ENCODE measurements around the gene TOR3A.

DNA sequence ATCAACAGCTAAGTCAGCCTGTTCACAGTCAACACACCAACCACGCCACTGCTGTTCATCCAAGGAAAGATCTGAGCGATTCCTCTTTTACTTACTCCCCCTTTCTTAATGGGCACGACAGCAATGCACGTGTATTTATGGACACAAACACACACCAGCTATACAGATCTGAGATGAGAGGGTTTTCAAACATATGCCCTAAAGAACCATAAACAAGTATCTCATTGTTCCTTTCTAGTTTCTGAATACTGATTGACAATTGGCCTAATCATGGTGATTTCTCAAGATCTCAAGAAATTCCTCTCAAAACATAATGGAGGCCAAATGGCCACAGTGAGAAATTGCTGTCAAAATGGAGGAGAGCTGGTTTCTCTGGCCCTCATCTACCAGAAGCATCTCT is 18.0 kb downstream of the TOR3A start:
- TF ChIP-seq, protein P1, sequence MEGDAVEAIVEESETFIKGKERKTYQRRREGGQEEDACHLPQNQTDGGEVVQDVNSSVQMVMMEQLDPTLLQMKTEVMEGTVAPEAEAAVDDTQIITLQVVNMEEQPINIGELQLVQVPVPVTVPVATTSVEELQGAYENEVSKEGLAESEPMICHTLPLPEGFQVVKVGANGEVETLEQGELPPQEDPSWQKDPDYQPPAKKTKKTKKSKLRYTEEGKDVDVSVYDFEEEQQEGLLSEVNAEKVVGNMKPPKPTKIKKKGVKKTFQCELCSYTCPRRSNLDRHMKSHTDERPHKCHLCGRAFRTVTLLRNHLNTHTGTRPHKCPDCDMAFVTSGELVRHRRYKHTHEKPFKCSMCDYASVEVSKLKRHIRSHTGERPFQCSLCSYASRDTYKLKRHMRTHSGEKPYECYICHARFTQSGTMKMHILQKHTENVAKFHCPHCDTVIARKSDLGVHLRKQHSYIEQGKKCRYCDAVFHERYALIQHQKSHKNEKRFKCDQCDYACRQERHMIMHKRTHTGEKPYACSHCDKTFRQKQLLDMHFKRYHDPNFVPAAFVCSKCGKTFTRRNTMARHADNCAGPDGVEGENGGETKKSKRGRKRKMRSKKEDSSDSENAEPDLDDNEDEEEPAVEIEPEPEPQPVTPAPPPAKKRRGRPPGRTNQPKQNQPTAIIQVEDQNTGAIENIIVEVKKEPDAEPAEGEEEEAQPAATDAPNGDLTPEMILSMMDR (IDR thresholded peaks at IDR 0.05), result no peak
- TF ChIP-seq RCOR1 (IDR thresholded peaks at IDR 0.05; ENCODE audit: low read length) (no peak), EZH2phosphoT487 (IDR thresholded peaks at IDR 0.05; ENCODE audit: borderline replicate concordance, low read depth) (no peak), GABPA (IDR thresholded peaks at IDR 0.05; ENCODE audit: low read depth) (no peak), TCF12 (IDR thresholded peaks at IDR 0.05) (no peak), EP300 (IDR thresholded peaks at IDR 0.05; ENCODE audit: borderline replicate concordance in 1 of 2, low read depth in 1 of 2, low read length in 1 of 2) (no peak), MEF2A (IDR thresholded peaks at IDR 0.05; ENCODE audit: borderline replicate concordance, low read depth) (no peak), YY1 (IDR thresholded peaks at IDR 0.05; ENCODE audit: low read depth) (no peak), TEAD4 (IDR thresholded peaks at IDR 0.05; ENCODE audit: borderline replicate concordance, insufficient read depth) (no peak)
- TF ChIP-seq, protein P2, sequence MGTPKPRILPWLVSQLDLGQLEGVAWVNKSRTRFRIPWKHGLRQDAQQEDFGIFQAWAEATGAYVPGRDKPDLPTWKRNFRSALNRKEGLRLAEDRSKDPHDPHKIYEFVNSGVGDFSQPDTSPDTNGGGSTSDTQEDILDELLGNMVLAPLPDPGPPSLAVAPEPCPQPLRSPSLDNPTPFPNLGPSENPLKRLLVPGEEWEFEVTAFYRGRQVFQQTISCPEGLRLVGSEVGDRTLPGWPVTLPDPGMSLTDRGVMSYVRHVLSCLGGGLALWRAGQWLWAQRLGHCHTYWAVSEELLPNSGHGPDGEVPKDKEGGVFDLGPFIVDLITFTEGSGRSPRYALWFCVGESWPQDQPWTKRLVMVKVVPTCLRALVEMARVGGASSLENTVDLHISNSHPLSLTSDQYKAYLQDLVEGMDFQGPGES (IDR thresholded peaks at IDR 0.05; ENCODE audit: low read depth, low read length), result no peak
- TF ChIP-seq, protein P3, sequence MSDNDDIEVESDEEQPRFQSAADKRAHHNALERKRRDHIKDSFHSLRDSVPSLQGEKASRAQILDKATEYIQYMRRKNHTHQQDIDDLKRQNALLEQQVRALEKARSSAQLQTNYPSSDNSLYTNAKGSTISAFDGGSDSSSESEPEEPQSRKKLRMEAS (IDR thresholded peaks at IDR 0.05; ENCODE audit: low read depth), result no peak
- TF ChIP-seq, protein P4, sequence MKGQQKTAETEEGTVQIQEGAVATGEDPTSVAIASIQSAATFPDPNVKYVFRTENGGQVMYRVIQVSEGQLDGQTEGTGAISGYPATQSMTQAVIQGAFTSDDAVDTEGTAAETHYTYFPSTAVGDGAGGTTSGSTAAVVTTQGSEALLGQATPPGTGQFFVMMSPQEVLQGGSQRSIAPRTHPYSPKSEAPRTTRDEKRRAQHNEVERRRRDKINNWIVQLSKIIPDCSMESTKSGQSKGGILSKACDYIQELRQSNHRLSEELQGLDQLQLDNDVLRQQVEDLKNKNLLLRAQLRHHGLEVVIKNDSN (IDR thresholded peaks at IDR 0.05; ENCODE audit: borderline replicate concordance, low read depth), result no peak
